C4-2B (cell line): ENCODE data around the gene EFNA5.

Experiments
- H3K27ac ChIP-seq: fragments of 450-650 bp; 2 replicates; pipeline ENCODE4 v1.5.1; 2017
- ZFX ChIP-seq: fragments of 450-650 bp; IDR thresholded peaks from 2 replicates; pipeline ENCODE4 v1.6.1; 2017
- TF ChIP-seq, protein P1 (sequence below): fragments of 450-650 bp; conservative IDR thresholded peaks from 2 replicates; pipeline ENCODE4 v1.5.1; 2017; ENCODE audit warnings: mild to moderate bottlenecking

The EFNA5 gene

DNA sequence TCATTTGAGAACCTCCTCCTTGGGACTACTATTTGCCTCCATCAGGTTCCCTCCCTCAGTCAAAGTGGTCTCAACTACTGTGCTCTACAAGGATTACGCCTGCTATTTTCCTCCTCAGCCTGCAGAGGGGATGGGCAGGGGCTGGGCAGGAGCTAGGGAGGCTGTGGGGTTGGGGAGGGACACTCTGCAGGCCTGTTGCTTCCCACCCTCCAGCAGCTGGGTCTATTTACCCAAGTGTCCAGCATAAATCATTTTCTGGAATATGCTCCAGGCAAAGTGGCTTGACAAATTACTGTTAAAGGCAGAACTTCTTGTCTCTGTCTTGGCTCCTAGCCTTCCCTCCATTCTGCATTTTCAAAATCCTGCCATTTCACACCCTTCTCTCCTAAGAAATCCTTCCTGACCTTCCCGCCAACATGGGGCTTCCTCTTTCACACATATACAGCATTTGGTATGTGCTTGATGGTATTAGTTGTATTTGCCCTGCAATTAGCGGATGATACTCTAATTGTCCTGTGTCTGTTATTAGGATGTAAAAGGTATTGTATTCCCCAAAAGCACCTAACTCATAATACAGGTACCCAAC is 106.7 kb downstream of the EFNA5 start:
- H3K27ac ChIP-seq = peak overlapping the region; percentile 7; the same call in 1 of the 2 replicates
- no peak for TF ChIP-seq ZFX
- TF ChIP-seq, protein P1, sequence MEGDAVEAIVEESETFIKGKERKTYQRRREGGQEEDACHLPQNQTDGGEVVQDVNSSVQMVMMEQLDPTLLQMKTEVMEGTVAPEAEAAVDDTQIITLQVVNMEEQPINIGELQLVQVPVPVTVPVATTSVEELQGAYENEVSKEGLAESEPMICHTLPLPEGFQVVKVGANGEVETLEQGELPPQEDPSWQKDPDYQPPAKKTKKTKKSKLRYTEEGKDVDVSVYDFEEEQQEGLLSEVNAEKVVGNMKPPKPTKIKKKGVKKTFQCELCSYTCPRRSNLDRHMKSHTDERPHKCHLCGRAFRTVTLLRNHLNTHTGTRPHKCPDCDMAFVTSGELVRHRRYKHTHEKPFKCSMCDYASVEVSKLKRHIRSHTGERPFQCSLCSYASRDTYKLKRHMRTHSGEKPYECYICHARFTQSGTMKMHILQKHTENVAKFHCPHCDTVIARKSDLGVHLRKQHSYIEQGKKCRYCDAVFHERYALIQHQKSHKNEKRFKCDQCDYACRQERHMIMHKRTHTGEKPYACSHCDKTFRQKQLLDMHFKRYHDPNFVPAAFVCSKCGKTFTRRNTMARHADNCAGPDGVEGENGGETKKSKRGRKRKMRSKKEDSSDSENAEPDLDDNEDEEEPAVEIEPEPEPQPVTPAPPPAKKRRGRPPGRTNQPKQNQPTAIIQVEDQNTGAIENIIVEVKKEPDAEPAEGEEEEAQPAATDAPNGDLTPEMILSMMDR = no peak

DNA sequence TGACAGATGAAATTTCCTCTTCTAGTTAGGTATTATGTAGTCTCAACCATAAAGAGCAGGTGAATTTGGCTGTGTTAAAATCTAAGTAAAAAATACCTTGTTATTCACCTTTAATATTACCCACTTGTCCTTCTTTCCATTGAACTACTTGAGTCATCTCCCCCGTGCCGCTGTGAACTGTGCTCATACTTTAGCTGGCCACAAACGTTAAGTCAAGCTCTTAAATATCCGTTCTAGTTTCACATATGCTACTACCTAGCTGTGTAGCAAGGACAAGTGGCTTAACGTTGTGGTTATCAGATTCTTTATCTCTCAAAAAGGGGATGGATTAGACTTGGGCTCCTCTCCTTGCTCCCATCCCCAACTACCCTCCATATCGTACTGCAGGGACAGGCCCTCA is 110.4 kb downstream of the EFNA5 start:
- TF ChIP-seq ZFX = no peak
- TF ChIP-seq, protein P1 = no peak
- H3K27ac ChIP-seq = no peak overlapping the region

DNA sequence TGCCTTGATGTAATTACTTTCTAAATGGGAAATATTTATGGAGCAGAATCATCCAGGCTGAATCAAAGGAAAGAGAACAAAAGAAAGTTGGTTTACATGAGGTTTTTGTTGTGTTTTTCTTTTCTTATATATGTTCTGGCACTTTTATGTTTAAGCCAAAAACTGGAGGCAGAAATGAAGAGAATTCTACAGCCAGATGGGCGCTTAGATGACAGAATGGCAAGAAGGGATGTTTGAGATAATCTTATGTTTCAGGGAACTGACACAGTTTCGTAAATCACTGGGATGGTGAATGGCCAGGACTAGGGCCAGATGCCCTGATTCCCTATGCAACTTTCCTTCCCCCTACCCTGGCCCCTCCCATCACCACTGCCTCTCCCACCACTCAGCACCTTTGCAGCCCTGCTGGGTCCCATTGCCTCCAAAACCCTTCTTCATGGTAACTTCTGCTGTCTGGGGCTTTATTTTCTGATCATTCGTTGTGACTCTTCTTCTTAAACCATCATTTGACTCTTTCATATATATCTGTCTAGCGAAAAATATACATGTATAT is 111.8 kb downstream of the EFNA5 start:
- no peak overlapping the region for H3K27ac ChIP-seq
- TF ChIP-seq, protein P1 = no peak
- TF ChIP-seq ZFX = no peak

DNA sequence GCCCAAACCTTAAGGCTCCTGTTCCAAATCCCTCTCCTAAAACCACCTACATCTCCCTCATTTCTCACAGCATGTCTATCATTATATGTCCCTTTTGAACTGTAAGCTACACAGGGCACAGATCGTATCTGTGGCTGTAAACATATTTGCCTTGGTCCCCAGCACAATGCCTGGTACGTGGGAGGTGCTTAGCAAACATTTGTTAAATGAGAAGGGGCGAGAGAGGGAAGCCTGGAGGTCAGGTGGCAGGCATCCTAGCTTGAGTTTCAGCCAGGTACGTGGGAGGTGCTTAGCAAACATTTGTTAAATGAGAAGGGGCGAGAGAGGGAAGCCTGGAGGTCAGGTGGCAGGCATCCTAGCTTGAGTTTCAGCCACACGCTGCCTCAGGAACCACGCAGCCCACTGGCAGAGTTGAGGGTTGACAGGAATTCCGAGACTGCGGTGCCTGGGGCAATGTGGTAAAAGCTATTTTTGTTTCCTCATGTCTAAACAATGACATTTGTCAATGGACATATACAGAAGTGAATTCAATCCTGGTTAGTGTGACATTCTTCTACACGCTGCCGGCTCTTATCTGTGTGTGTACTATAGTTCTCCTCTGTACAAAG is 113.6 kb downstream of the EFNA5 start:
- H3K27ac ChIP-seq = 0 out of 2 replicates have a peak overlapping the region, but pooled peaks have one; percentile 21
- TF ChIP-seq ZFX = no peak
- TF ChIP-seq, protein P1 = peak; percentile 10; the same call in 1 of the 2 replicates

DNA sequence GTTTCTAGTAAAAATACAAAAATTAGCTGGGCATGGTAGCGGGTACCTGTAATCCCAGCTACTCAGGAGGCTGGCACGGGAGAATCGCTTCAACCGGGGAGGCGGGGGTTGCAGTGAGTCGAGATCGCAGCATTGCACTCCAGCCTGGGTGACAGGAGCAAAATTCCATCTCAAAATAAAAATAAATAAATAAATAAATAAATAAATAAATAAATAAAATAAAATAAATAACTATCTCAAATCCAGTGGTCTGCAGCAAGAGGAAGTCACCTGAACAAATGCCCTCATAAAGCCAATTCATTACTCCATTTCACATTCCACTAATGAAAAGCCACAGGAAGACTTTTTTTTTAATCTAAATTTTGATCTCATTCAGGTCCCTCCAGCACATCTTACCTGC is 114.2 kb downstream of the EFNA5 start:
- no peak overlapping the region for H3K27ac ChIP-seq
- TF ChIP-seq ZFX = no peak
- TF ChIP-seq, protein P1 = no peak

DNA sequence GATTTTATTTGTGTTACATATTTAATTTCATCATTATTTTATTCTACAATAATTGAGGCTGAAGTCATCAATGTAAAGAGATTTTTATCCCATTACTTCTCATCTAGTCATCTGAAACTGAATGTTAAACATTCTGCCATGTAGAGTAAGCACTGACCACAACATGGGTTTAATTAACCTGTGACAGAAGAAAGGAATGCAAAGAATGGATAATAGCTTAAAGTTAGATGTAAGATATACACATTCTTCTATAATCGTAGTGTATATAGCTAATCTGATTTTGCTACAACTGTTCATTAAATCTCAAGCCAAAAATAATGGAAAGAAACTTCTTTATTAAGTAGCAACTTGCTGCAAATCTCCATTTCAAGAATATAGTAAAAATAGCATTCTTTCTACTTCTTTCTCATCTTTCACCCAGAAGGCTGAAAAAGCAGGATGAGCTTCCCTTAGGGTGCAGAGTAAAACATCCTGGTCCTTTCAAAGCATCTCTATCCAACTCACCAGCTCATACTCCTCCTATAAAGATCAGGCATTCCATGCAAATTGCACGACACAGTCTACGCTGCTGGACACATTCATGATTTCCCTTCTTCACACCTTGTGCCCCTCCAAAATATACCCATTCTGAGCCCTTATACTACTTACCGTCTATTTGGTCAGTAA is 115.2 kb downstream of the EFNA5 start:
- no peak overlapping the region for H3K27ac ChIP-seq
- TF ChIP-seq ZFX = no peak
- TF ChIP-seq, protein P1 = no peak

DNA sequence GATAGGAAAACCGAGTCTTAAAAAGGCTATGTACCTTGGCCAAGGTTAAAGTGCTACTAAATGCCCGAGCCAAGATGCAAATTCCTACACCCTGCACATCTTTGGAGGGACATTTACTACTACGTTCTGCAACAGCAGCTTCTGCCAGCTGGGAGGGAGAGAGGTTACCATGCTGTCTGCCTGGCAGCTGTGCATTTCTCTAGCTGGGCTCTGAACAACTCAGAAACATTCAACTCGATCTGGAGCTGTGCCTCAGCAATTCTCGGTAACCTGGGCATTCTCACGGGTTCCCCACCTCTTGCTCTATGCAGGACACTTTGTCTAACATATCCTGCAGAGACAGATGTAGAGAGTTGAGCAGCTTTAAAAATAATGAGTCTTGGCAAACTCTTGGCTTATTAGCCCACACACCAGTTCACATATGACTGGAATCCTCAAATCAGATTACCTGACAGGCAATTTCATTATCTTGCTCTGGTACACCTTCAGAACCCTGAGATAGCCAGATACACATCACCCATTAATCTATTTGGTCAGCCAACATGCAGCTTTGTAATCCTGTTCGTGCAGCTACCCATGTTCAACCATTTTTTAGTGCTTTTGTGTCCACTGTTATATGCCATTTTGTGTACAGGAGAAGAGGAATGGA is 115.8 kb downstream of the EFNA5 start:
- no peak overlapping the region for H3K27ac ChIP-seq
- TF ChIP-seq, protein P1 = no peak
- no peak for TF ChIP-seq ZFX
